ENCODE data around the gene UMODL1.

UMODL1 gene

DNA sequence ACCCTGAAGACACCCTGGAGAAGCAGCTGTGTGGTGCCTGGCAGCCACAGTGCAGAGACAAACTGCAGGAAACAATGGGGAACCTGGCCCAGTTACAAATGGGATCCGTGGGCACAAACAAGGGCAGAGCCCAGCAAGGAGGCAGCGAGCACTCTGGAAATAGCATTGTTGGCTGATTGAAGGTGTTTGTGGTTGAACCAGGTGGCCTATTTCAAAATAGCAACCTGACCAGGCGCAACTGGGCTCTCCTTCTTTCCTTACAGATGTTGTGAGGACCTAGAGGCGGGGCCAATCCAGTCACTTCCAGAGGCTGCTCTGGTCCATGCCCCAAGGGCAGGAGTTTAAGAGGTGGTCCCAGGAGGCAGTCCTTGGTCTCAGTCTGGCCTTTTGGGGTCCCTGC is 39.3 kb upstream of the UMODL1 start:
- TF ChIP-seq, protein P1, sequence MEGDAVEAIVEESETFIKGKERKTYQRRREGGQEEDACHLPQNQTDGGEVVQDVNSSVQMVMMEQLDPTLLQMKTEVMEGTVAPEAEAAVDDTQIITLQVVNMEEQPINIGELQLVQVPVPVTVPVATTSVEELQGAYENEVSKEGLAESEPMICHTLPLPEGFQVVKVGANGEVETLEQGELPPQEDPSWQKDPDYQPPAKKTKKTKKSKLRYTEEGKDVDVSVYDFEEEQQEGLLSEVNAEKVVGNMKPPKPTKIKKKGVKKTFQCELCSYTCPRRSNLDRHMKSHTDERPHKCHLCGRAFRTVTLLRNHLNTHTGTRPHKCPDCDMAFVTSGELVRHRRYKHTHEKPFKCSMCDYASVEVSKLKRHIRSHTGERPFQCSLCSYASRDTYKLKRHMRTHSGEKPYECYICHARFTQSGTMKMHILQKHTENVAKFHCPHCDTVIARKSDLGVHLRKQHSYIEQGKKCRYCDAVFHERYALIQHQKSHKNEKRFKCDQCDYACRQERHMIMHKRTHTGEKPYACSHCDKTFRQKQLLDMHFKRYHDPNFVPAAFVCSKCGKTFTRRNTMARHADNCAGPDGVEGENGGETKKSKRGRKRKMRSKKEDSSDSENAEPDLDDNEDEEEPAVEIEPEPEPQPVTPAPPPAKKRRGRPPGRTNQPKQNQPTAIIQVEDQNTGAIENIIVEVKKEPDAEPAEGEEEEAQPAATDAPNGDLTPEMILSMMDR (IDR thresholded peaks at IDR 0.05; ENCODE audit: borderline replicate concordance, control extremely low read depth, extremely low read depth, insufficient read depth, missing control alignments) = no peak
- in situ Hi-C loops (cut with MboI; ENCODE audit: low sequenced_read_pairs, unreplicated experiment) = no loop called here
- no peak for DNase-seq (ENCODE audit: low spot score)

DNA sequence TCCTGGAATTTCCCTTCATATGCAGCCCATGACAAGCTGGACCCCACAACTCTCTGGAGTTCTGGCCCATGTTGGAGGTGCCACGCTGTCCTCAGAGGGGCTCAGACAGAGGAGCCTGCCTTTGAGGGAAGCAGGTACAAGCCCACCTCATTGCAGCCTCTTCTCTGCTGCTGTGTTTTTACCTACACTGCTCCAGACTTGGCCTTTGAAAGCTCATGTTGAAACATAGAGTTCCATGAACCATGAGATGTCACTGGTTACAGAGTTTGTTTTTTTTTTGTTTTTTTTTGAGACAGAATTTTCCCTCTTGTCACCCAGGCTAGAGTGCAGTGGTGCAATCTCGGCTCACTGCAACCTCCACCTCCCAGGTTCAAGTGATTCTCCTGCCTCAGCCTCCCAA is 38.9 kb upstream of the UMODL1 start:
- DNase-seq (ENCODE audit: low spot score) = no peak
- in situ Hi-C loops (cut with MboI; ENCODE audit: low sequenced_read_pairs, unreplicated experiment) = no loop called here
- TF ChIP-seq, protein P1 (IDR thresholded peaks at IDR 0.05; ENCODE audit: borderline replicate concordance, control extremely low read depth, extremely low read depth, insufficient read depth, missing control alignments) = no peak

DNA sequence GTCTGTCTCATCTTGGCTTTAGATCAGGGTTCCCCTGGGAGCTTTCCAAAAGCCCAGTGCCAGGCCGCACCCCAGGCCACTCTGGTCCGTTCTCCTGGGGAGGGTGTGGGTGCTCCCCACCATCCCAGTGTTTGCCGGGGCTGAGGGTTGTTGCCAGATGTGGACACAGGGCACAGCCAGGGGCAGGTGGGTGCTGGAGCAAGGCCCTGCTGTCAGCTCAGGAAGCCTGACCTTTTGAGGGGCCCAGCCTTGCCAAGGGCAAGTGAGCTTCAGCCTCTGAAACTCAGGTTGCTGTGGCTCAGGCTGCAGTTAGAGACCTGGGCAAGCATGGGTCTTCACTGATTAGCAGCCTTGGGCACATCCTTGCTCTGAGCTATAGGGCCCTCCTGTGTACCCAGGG is 38.1 kb upstream of the UMODL1 start:
- in situ Hi-C loops (cut with MboI; ENCODE audit: low sequenced_read_pairs, unreplicated experiment) = no loop called here
- DNase-seq (ENCODE audit: low spot score) = no peak
- TF ChIP-seq, protein P1 (IDR thresholded peaks at IDR 0.05; ENCODE audit: borderline replicate concordance, control extremely low read depth, extremely low read depth, insufficient read depth, missing control alignments) = no peak

DNA sequence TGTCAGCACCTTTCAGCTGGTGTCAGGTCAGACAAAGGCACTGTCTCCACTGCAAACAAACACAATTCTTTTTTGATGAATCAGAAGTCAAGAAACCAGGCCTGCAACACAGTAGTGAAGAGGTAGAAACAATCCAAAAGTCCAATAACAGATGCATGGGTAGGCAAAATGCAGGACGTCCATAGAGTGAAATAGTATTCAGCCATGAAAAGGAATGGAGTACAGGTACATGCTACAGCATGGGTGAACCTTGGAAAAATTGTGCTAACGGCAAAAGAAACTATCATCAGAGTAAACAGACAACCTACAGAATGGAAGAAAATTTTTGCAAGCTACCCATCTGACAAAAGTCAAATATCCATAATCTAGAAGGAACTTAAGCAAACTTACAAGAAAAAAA is 34.8 kb upstream of the UMODL1 start:
- in situ Hi-C loops (cut with MboI; ENCODE audit: low sequenced_read_pairs, unreplicated experiment) = no loop called here
- TF ChIP-seq, protein P1 (IDR thresholded peaks at IDR 0.05; ENCODE audit: borderline replicate concordance, control extremely low read depth, extremely low read depth, insufficient read depth, missing control alignments) = no peak

DNA sequence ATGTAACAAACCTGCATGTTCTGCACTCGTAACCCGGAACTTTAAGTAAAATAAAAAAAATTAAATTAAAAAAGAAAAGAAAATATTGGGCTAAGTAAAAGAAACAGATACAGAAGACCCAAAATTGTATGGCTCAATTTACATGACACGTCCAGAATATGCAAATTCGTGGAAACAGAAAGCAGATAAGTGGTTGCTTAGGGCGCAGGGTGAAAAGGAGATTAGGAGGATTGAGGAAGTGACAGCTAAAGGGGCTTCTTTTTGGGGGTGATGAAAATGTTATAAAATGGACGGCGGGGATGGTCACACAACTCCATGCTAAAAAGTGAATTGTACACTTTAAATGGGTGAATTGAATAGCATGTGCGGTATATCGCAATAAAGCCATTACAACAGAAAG is 33.6 kb upstream of the UMODL1 start:
- TF ChIP-seq, protein P1 (IDR thresholded peaks at IDR 0.05; ENCODE audit: borderline replicate concordance, control extremely low read depth, extremely low read depth, insufficient read depth, missing control alignments) = no peak
- DNase-seq (ENCODE audit: low spot score) = no peak
- in situ Hi-C loops (cut with MboI; ENCODE audit: low sequenced_read_pairs, unreplicated experiment) = no loop called here

More for the DNA sequence above, 34.8 kb upstream of the UMODL1 start:
- DNase-seq (ENCODE audit: low spot score) = no peak

DNA sequence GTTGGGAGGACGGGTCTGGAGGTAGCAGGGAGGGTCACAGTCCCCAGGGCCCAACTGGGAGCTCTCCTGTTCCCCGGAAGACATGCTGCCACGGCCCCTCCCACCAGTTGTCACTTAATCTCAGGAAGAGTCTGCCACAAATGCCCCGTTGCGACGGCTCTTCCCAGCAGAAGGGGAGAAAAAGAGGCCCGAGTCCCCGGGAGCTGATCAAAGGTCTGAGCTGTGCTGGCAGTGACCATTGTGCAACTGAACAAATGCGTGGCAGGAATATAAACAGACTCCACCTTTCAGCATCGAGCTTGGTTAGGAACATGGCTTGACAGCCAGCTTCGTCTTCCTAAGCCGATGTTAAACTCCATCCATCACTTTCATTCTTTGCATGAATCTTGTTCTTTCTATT is 33.2 kb upstream of the UMODL1 start:
- TF ChIP-seq, protein P1 (IDR thresholded peaks at IDR 0.05; ENCODE audit: borderline replicate concordance, control extremely low read depth, extremely low read depth, insufficient read depth, missing control alignments) = no peak
- in situ Hi-C loops (cut with MboI; ENCODE audit: low sequenced_read_pairs, unreplicated experiment) = no loop called here
- no peak for DNase-seq (ENCODE audit: low spot score)

DNA sequence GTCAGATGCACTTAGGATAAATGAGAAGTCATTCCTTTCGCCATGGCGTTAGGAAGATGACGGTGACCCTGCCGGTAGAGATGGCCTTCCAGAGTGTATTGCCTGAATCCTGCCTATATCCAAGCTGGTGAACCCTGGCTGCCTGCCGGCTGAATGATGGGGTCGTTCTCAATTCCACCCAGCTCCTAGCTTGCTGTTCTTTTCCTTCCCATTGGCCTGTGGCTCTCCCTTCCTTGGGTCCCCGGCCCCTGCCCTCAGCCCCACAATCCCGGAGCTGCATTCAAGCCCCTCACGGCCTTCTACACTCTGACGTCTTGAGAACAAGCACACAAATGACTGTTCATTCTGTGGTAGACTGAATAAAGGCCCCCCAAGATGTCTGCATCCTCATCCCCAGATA is 32.7 kb upstream of the UMODL1 start:
- DNase-seq (ENCODE audit: low spot score) = no peak
- TF ChIP-seq, protein P1 (IDR thresholded peaks at IDR 0.05; ENCODE audit: borderline replicate concordance, control extremely low read depth, extremely low read depth, insufficient read depth, missing control alignments) = no peak
- in situ Hi-C loops (cut with MboI; ENCODE audit: low sequenced_read_pairs, unreplicated experiment) = no loop called here

Measured in GM13976 (cell line).